ENCODE results near the gene TBC1D1. TPM values are rescaled to one million over a fixed set of nuclear protein-coding genes. Genes with fewer than 3 reads are reported as not detected.

TBC1D1 gene
- polyA plus RNA-seq, 1 donor from 2014 or later, result 23.2 TPM

DNA sequence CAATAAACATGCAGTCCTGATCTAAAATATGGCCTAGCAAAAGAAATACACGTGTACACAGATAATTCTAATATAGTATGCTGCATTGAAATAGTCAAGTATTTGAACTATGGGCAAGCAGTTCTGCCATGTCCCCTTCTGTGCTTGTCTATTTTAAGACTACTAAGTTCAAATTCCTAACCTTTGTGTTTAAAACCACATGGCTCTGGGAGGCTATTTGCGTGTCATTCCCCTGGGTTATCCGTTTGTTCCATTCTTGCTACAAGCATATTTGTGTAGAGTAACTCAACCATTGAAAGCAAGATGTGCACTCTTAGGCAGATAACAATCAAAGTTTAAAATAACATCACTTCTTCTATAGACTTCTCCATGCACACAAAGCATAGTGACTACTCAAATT lies 25.4 kb upstream of the TBC1D1 start:
- Histone ChIP-seq H4K20me1 (ENCODE audit: insufficient read depth) (no peaks in the 10 kb centered on the region), H3K27me3 (ENCODE audit: insufficient read depth, low read depth, low read length) (no peaks in the 10 kb centered on the region), H3K9me3 (ENCODE audit: low read length) (no peaks in the 10 kb centered on the region), H3K9ac (ENCODE audit: low read length) (no peak overlapping the region), H3K27ac (ENCODE audit: low read length) (no peak overlapping the region), H3F3A (ENCODE audit: insufficient read depth, low read length, poor library complexity, severe bottlenecking) (no peaks in the 10 kb centered on the region), H3K9me2 (ENCODE audit: insufficient read depth, low read length) (no peaks in the 10 kb centered on the region), H3K4me3 (ENCODE audit: low read length) (no peak overlapping the region), H3K79me2 (replicated peaks; ENCODE audit: insufficient read depth, low read length) (no peaks in the 10 kb centered on the region), H3K4me2 (ENCODE audit: low read length) (no peak overlapping the region), H2AFZ (ENCODE audit: low read depth, low read length) (no peak overlapping the region), H3K36me3 (ENCODE audit: insufficient read depth, low read length) (no peaks in the 10 kb centered on the region)
- TF ChIP-seq EP300 (conservative IDR thresholded peaks at IDR 0.05; ENCODE audit: poor library complexity, severe bottlenecking) (no peak), SMC3 (conservative IDR thresholded peaks at IDR 0.05; ENCODE audit: poor library complexity) (no peak), RAD21 (conservative IDR thresholded peaks at IDR 0.05) (no peak), MXI1 (conservative IDR thresholded peaks at IDR 0.05; ENCODE audit: poor library complexity, severe bottlenecking) (no peak), TAF1 (IDR thresholded peaks at IDR 0.05; ENCODE audit: low read depth) (no peak), POLR2AphosphoS5 (IDR thresholded peaks at IDR 0.05) (no peak), EZH2 (IDR thresholded peaks at IDR 0.05; ENCODE audit: borderline replicate concordance, insufficient read depth, low read length, poor library complexity, severe bottlenecking) (no peak)
- TF ChIP-seq, protein P1, sequence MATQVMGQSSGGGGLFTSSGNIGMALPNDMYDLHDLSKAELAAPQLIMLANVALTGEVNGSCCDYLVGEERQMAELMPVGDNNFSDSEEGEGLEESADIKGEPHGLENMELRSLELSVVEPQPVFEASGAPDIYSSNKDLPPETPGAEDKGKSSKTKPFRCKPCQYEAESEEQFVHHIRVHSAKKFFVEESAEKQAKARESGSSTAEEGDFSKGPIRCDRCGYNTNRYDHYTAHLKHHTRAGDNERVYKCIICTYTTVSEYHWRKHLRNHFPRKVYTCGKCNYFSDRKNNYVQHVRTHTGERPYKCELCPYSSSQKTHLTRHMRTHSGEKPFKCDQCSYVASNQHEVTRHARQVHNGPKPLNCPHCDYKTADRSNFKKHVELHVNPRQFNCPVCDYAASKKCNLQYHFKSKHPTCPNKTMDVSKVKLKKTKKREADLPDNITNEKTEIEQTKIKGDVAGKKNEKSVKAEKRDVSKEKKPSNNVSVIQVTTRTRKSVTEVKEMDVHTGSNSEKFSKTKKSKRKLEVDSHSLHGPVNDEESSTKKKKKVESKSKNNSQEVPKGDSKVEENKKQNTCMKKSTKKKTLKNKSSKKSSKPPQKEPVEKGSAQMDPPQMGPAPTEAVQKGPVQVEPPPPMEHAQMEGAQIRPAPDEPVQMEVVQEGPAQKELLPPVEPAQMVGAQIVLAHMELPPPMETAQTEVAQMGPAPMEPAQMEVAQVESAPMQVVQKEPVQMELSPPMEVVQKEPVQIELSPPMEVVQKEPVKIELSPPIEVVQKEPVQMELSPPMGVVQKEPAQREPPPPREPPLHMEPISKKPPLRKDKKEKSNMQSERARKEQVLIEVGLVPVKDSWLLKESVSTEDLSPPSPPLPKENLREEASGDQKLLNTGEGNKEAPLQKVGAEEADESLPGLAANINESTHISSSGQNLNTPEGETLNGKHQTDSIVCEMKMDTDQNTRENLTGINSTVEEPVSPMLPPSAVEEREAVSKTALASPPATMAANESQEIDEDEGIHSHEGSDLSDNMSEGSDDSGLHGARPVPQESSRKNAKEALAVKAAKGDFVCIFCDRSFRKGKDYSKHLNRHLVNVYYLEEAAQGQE (IDR thresholded peaks at IDR 0.05; ENCODE audit: borderline replicate concordance), result no peak
- TF ChIP-seq, protein P2, sequence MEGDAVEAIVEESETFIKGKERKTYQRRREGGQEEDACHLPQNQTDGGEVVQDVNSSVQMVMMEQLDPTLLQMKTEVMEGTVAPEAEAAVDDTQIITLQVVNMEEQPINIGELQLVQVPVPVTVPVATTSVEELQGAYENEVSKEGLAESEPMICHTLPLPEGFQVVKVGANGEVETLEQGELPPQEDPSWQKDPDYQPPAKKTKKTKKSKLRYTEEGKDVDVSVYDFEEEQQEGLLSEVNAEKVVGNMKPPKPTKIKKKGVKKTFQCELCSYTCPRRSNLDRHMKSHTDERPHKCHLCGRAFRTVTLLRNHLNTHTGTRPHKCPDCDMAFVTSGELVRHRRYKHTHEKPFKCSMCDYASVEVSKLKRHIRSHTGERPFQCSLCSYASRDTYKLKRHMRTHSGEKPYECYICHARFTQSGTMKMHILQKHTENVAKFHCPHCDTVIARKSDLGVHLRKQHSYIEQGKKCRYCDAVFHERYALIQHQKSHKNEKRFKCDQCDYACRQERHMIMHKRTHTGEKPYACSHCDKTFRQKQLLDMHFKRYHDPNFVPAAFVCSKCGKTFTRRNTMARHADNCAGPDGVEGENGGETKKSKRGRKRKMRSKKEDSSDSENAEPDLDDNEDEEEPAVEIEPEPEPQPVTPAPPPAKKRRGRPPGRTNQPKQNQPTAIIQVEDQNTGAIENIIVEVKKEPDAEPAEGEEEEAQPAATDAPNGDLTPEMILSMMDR (IDR thresholded peaks at IDR 0.05; ENCODE audit: poor library complexity, severe bottlenecking), result no peak

DNA sequence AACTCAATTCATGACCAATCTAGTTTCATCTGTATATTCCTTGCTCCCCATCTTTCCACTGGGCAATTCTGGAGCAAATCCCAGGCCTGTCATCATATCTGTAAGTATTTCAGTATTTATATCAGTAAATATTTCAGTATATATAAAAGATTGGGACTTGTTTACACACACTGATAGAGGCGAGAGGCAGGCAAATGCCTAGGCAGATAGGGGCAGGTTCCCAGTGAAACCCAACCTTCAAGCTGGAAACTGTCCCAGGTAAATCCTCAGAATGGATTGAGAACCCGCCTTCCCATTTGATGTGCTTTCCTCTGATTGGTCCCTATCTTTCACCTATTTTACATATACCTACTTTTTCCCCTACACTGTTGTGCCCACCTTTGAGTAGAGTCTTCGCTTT lies 23.8 kb upstream of the TBC1D1 start:
- Histone ChIP-seq H3K9ac (ENCODE audit: low read length) (no peak overlapping the region), H3K4me2 (ENCODE audit: low read length) (no peak overlapping the region), H2AFZ (ENCODE audit: low read depth, low read length) (no peak overlapping the region), H3K27me3 (ENCODE audit: insufficient read depth, low read depth, low read length) (no peaks in the 10 kb centered on the region), H3K27ac (ENCODE audit: low read length) (no peak overlapping the region), H3K79me2 (replicated peaks; ENCODE audit: insufficient read depth, low read length) (no peaks in the 10 kb centered on the region), H3K36me3 (ENCODE audit: insufficient read depth, low read length) (no peaks in the 10 kb centered on the region), H3F3A (ENCODE audit: insufficient read depth, low read length, poor library complexity, severe bottlenecking) (no peaks in the 10 kb centered on the region), H3K4me3 (ENCODE audit: low read length) (no peak overlapping the region), H3K9me3 (ENCODE audit: low read length) (no peaks in the 10 kb centered on the region), H3K9me2 (ENCODE audit: insufficient read depth, low read length) (no peaks in the 10 kb centered on the region), H4K20me1 (ENCODE audit: insufficient read depth) (no peaks in the 10 kb centered on the region)
- TF ChIP-seq POLR2AphosphoS5 (IDR thresholded peaks at IDR 0.05) (no peak), EP300 (conservative IDR thresholded peaks at IDR 0.05; ENCODE audit: poor library complexity, severe bottlenecking) (no peak), SMC3 (conservative IDR thresholded peaks at IDR 0.05; ENCODE audit: poor library complexity) (no peak), EZH2 (IDR thresholded peaks at IDR 0.05; ENCODE audit: borderline replicate concordance, insufficient read depth, low read length, poor library complexity, severe bottlenecking) (no peak), MXI1 (conservative IDR thresholded peaks at IDR 0.05; ENCODE audit: poor library complexity, severe bottlenecking) (no peak), RAD21 (conservative IDR thresholded peaks at IDR 0.05) (no peak), TAF1 (IDR thresholded peaks at IDR 0.05; ENCODE audit: low read depth) (no peak)
- TF ChIP-seq, protein P1 (IDR thresholded peaks at IDR 0.05; ENCODE audit: borderline replicate concordance), result no peak
- TF ChIP-seq, protein P2 (IDR thresholded peaks at IDR 0.05; ENCODE audit: poor library complexity, severe bottlenecking), result no peak

Measured in neural cell (in vitro differentiated cells).